Activated T-cell treated with anti-CD3 and anti-CD28 coated beads for 24 hours (primary cell): ENCODE results near the gene SLC5A5.

ENCODE experiments used
- DNase-seq: peaks from one replicate; pipeline ENCODE4 v3.0.0-alpha.2; 2020; ENCODE audit warnings: low read depth

SLC5A5 gene

DNA sequence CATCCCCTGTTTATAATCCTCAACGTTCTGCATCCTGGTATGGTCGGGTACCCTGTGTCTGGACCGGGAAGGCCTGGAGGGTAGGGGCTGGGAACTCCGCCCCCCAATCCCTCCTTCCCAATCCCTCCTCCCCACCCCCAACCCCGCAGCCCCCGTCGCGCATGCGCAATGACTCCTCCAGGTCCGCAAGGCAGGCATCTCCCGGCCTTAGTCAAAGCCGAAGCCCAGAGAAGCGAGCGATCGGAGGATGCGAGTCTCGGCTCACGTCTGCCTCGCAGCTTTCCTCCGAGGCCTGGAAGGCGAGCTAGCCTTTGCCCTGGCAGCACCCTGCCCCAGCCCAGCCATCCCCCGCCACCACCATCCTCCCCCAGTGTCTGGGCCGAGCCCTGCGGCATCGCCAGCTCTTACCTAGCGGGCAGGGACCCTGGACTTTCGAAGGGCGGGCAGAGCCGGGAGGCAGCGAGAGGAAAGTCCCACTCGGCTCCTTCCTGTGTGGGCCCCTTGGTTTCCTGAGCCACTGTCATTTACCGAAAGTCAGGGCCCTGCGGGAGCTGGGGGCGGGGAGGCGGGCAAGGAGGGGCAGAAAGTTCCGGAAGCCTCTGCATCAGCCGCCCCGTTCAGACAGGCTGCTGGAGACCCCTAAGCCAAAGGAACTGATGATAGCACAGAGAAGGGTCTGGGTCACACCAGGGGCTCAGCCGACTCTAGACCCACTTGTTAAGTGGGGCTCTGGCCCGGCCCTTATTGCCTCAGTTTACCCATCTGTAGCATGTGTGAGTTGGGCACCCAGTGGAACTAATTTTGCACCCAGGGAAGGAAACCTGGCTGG lies 24.0 kb upstream of the SLC5A5 start, which contains the start of gene JAK3:
Gene JAK3 (minus strand): TSS at position 445 of the 829 bp plus-strand sequence. CDS start 3,565 bp downstream, outside the sequence.
- peak; percentile 86 for DNase-seq

DNA sequence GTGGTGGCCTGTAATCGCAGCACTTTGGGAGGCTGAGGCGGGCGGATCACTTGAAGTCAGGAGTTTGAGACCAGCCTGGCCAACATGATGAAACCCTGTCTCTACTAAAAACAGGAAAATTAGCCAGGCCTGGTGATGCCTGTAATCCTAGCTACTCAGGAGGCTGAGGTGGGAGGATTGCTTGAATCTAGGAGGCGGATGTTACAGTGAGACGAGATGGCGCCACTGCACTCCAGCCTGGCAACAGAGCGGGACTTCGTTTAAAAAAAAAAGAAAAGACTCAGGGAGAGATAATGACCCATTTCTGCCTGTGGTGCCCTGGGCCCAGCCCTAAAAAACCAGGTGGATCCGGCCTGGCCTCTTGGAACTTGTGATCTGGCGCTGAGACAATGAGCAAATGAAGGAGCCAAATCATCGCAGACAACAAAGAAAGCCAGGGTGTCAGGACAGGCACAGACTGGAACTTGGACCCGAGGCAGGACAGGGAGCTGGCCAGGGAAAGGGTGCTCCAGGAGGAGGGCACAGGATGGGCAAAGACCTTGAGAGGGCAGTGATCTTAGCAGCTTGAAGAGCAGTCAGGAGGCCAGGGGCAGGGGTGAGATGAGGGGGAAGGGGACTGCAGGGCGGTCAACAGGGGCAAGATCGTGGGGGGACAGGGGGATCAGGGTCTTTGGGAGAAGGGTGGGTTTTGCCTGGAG lies 23.0 kb upstream of the SLC5A5 start:
- DNase-seq, result no peak

DNA sequence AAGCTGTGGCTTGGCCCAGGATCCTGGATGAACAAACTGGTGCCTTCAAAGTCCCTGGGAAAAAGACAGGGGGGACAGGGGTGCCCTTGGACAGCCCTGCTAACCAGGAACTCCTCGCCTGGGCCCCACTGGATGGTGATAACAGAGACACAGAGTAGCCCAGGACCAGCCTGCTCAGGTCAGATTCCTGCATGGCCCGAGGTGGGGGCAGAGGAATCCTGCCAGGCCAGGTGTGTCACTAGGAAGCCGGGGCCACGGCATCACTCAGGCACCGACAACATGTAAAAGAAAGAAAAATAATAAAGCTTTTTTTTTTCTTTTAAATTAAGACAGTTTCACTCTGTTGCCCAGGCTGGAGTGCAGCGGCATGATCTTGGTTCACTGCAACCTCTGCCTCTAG lies 17.7 kb upstream of the SLC5A5 start:
- no peak for DNase-seq

DNA sequence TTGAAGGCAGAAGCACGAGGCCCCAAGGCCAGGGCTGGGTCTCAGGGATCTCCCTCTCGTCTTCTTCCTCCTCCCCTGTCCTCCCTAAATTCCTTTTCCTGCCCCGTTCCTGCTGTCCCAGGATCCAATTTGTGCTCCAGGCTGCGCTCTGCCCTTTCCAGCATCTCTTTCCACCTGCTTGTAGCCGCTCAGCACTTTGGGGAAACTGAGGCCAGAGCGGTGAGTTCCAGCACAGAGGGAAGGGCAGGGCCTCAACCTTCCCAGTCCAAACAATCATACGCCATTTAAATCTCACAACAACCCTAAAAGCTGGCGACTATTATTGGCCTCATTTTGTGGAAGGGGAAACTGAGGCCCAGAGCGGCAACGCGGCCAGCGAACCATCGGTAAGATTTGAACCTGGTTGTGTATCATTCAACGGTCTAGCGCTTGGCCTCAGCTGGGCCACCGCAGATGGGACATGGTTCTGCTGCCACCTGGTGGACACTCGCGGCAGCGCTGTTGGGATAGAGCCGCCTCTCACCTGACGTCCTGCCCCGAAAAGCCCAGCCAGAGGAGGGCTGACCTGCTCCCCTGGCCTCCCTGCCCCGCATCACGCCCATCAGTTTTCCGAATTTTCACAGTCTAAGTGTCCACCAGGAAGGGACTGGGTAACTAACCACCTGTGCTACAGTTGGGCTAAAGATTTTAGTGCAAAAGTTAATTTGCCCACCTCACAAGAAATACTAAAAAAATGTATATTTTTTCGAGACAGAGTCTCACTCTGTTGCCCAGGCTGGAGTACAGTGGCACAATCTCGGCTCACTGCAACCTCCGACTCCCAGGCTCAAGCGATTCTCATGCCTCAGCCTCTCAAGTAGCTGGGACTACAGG lies 16.2 kb upstream of the SLC5A5 start:
- DNase-seq, result peak; percentile 89

DNA sequence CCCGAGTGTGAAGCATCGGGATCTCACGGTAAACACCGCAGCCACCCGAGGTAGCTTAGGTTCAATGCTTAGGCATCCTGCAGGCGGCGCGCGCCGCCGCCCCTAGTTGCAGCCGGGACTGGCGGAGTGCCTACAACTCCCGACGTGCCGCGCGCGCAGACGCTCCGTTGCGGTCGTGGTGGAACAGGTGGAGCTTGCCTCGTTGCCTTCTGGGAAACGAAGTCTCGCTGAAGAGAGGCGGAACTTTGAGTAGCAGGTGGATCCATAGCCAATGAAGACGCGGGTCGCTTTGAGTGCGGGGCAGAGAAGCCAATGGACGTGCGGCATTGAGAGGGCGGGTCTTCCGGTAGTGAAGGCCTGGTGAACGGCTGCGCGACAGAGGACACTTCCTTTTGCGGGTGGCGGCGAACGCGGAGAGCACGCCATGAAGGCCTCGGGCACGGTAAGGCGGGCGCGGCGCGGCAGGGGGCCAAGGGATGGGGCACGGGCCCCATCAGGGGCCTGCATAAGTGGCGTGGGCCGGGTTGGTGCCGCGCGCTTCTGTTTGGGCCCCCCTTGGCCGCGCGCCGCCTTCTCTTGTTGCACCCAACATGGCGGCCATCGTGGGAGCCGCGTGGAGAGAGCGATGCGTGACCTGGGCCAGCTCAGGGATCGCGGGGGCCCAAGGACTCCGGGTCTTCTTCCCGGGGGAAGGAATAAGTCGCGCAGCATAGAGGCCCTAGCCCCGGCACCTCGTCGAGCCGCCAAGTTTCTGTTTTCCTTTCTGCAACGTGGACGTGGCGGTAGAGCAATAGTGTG lies 12.0 kb upstream of the SLC5A5 start, which contains the start of gene RPL18A:
Gene RPL18A (plus strand): TSS at position 378 of the 798 bp plus-strand sequence. CDS start 47 bp downstream, at position 425.
- peak; percentile 98 for DNase-seq

DNA sequence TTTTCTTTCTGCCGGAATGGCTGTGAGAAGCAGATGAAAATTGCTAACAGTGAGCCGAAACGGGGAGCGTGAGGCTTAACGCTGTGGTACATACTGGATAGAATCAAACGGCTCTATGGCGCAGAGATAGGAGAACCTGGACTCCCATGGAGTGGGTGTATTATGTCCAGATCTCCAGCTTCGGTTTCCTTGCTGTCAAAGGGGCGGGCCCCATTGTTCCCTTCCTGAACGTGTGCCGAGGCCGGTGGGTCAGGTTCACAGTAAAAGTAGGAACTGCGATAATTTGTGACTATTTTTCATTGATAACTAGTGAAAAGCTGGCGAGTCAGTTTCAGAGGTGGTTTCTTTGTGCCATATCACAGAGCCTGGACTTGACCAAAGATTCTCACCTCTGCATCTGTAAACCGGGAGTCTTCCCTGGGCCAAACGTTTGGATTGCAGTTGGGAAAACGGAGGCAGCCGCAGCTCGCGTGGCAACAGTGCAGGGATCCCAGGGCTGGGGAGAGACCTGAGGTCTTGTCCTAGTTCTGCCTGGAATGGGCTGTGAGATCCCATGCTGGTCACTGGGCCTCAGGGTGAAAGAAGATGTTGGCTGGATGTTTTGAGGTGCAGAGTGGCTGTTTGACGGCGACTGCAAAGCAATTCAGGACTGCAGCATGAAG lies 11.3 kb upstream of the SLC5A5 start:
- DNase-seq, result no peak

DNA sequence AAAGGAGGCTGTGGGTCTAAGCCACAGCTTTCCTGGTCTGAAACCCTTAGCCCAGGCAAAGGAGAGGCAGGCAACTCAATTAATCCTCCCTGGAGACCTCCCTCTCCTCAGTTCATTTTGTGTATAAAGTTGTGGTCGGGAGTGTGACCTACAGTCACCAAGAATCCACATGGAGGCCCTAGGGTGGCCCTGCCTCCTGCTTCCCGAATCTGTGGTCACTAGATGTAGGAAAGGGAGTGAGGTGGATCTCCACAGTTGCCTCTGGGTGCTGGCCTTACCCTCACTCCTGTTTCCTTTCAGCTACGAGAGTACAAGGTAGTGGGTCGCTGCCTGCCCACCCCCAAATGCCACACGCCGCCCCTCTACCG lies 10.8 kb upstream of the SLC5A5 start:
- no peak for DNase-seq

DNA sequence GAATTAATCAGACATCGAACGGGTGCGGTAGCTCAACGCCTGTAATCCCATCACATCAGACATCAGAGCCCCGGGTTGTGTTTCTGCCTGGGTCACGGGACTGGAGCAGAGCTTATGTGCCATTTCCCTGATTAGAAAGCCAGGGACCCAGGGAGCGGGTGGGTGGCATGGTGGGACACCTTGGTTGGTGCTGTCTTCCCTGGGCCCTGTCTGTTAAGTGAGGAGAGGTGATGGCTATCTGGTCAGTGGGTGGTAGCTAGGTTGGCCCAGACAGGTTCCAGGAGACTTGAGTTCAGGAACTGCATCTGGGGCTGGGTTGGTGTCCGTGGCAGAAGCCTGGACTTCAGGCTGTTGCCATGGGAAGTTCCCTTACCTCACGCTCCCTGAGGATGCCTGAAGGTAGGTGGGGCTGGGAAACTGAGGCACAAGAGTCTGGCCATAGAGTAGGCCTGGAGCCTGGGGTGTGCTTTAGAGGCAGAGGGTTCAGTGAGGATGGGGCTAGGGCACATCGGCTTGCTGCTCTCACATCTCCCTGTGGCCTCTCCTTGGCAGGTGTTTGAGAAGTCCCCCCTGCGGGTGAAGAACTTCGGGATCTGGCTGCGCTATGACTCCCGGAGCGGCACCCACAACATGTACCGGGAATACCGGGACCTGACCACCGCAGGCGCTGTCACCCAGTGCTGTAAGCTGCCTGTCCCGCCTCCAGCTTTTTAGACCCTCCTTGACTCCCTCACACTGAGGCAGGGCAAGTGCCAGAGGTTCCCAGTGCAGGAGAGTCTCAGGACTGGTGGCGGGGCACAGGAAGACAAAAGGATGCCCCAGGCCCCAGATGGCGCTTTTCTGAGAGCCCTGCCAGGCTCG lies 10.0 kb upstream of the SLC5A5 start:
- DNase-seq, result no peak

GRCh38 chr19:17862711-17863519 lies 8.8 kb upstream of the SLC5A5 start:
- no peak for DNase-seq

DNA sequence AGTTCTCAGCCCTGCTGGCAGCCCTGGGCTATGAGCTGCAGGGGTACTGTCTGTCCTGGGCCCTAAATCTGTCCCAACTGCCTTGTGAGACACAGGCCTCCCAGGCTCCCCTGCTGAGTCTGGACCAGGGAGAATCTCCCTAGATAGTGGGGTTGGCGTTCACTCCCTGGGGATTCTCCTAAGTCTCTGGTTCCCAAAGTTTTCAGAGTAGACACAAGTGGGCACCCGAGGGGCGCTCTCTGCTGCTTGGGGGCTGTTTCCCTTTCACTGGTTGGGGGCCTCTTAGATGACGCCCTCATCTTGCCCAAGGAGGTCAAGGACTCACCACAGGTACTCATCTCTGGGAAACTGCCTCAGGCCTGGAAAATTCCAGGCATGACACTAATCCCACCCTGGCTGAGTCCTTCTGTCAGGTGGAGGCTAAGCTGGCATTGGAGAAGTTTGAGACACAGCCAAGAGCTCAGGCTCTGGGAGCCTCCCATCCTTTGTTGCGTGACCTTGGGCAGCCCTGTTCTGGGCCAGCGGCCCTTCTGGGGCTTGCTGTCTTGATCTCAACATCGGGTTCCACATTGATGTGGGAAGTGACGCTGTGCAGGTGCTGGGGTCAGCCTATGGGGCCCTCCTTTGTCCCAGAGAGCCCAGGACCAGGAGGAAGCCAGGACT lies 8.1 kb upstream of the SLC5A5 start:
- no peak for DNase-seq

- DNase-seq, result no peak
Measured at GRCh38 chr19:17865364-17866311, 6.1 kb upstream of the SLC5A5 start.

GRCh38 chr19:17866312-17866963 lies 5.3 kb upstream of the SLC5A5 start:
- DNase-seq, result no peak

DNA sequence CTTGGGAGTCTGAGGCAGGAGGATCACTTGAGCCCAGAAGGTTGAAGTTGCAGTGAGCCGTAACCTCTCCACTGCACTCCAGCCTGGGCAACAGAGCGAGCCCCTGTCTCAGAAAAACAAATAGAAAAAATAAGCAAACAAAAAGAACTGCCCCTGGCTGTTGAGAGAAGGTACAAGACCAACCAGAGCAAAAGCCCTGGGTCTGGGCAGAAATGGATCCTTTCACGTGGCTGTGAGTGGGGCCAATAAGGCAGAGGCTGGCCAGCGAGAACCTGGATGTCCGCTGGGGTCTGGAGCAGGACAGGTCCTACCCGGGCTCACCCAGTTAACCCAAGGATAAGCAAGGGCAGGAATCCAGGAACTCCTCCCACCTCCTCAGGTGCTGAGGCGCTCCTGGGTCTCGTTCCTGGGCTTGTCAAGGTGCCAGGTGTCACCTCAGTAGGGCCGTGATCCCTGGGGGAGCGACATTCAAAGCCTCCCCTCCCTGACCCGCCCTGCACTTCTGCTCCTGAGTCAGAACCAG lies 4.7 kb upstream of the SLC5A5 start:
- no peak for DNase-seq

- no peak for DNase-seq
Measured at GRCh38 chr19:17868669-17869068, 3.1 kb upstream of the SLC5A5 start.

- no peak for DNase-seq
Measured at GRCh38 chr19:17869114-17869608, 2.6 kb upstream of the SLC5A5 start.
